ENCODE data around the gene SERINC5.
A peak's percentile ranks its signal among the peaks of the same experiment; 100 is the strongest.
"Not testable (repeated sequence)": the region's sequence is repeated elsewhere in the genome, so short reads cannot be mapped to it uniquely, and the experiment has no call there.

Gene SERINC5

DNA sequence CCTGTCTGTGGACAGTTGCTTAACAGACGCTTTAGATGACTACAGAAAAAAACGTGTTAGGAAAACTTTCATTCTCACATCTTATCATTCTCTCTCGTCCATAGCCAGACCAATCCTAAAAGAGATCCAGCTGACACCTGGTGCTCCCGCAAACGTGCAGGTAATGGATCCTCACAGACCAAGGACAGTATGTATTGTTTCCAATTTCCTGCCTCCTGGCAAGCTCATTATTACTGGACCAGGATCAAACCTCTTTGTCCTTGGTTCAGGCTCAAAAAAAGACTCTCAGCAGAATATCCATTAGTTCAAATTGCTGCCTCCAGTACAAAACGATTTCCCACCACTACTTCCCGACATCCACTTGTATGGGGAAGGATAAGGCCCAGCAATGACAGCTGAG is 62.4 kb downstream of the SERINC5 start:
- peak; percentile 16 for DNase-seq

DNA sequence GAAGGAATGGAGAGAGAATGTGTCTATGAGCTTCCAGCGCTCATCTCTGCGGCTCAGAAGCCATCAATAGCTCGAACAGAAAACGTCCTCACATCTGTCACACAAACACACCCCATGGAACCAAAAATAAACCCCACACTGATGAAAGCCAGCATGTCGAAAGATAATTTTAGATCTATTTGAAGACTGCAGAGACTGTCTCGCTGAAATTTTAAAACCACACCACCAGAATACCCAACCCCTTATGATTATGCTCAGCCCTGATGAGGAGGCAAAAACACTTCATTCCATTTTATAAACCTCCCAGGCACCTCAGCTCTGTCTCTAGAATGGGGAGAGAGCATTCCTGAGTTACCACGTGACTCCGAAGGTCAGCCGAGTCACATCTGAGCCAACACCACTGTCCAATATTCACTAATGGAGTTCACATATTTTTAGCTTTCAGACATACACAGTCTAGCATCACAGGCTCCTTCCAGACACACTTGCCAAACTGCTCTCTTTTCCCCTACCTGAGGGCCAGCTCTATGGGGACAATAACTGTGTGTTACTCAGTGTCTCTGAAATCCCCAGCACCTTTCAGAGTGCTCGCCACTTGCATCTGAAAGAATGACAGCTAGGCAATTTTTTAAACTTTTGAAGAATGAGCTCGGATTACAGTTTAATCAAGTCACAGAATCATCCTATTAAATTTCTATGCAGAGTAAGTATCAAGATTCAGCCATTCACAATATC is 63.2 kb downstream of the SERINC5 start:
- DNase-seq, result no peak

- no peak for DNase-seq
Measured at GRCh38 chr5:80191991-80192398, 63.9 kb downstream of the SERINC5 start.

GRCh38 chr5:80191397-80191796 is 64.5 kb downstream of the SERINC5 start:
- DNase-seq, result no peak

GRCh38 chr5:80190960-80191359 is 64.9 kb downstream of the SERINC5 start:
- DNase-seq, result no peak

DNA sequence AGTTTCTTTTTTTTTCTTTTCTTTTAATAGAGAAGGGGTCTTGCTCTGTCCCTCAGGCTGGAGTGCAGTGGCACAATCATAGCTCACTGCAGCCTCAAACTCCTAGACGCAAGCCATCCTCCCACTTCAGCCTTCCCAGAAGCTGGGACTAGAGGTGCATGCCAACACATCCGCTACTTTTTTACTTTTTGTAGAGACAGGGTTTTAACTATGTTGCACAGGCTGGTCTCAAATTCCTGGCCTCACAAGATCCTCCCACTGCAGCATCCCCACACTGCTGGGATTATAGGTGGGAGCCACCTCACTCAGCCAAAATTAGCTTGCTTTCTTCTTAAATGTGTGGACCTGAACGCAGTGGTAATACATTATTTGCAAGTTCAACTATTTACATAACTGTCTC is 66.1 kb downstream of the SERINC5 start:
- DNase-seq, result no peak

DNA sequence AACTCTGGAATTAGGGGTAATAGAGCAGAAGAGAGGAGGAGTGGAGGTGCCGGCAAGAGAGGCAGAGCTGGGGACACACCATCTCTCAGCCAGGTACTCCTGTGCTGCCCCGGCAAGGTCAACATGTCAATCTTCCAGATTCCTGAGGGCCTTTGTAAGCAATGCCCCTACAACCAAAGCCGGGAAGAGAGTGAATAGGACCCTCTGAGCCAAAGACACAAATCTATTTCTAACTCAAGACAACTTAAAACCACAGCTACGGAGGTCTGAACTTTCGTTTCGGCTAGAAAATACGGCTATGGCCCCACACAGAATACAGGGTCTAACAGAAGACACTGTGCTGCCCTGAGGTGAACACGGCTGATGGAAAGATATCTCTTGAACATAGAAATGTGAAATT is 66.6 kb downstream of the SERINC5 start:
- no peak for DNase-seq

DNA sequence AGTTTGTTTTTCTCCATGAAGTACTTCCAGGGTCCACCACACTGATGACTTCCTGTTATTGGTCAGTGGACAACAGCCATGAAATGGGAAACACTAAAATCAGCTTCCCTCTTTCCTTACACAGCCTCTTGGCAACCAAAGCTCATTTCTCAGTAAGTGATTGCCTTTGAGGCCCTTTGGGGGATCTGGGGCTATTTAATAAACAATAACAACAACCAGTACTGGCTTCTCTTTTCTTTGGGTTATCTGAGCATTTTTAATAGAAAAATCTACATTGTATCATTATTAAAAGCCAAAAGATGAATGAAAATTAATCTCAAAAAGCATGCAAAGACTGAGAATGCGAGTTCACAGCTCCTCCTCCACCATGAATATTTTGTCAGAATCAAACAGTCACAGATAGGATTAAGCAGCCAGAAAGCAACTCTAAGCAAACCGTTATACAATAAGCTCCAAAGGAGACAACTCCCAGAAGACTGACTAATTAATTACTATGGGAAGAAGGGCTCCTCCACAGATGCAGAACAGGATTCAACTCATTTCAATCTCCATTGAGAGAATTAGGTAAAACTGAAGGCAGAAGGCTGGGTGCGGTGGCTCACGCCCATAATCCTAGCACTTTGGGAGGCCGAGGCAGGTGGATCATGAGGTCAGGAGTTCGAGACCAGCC is 68.3 kb downstream of the SERINC5 start:
- DNase-seq, result no peak

GRCh38 chr5:80185535-80185934 is 70.3 kb downstream of the SERINC5 start:
- not testable (repeated sequence) for DNase-seq

GRCh38 chr5:80185095-80185494 is 70.8 kb downstream of the SERINC5 start:
- no peak for DNase-seq

DNA sequence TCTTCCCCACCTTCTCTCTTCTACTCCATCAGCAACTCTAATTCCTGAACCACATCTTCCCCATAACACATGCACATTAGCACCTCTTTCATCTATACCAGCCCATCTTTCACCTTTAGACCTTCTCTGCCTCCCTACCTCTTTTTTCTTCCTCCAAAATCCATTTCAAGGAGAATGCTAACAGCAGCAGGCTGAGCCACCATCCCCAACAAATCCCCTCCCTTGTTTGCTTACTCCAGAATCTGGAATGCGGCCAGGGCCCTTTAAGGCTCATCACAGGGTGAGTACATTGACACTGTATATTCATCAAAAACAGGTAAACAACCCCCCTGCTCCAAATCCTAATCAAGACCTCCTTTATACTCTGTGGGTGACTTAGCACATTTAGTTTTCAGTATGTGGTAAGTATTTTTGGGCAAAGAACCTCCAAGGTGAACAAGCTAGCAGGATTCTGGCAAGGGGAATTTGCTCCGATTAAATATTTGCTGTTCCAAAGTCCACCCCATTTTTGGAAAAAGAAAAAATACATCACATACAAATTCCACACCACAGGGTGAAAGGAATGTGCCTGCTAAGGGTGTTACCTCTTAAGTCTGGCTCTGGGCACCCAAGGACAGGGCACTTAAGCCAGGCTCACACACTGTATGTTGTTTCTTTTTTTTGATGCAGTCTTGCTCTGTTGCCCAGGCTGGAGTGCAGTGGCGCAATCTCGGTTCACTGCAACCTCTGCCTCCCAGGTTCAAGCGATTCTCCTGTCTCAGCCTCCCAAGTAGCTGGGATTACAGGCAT is 71.4 kb downstream of the SERINC5 start:
- DNase-seq, result peak; percentile 11

GRCh38 chr5:80183728-80184234 is 72.1 kb downstream of the SERINC5 start:
- DNase-seq, result not testable (repeated sequence)

GRCh38 chr5:80182809-80183580 is 72.9 kb downstream of the SERINC5 start:
- DNase-seq, result no peak

GRCh38 chr5:80181618-80182211 is 74.1 kb downstream of the SERINC5 start:
- peak; percentile 9 for DNase-seq

DNA sequence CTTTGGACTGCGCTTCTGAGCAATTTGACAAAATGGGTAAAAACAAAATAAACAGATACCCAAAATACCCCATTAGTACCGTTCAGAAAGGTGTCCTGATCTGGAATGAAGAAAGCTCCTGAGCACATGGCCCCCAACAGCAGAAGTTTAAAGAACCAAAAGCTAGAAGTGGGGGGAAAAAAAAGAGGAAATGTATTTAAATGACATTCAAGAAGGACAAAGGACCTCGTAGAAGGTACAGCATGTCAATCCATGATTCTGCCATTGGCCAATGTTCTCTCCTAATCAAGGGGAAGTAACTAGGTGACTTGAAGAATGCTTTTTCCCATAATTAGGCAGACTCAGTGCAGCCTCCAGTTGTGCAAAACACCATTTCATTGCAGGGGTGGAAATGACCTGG is 78.6 kb downstream of the SERINC5 start:
- DNase-seq, result no peak

DNA sequence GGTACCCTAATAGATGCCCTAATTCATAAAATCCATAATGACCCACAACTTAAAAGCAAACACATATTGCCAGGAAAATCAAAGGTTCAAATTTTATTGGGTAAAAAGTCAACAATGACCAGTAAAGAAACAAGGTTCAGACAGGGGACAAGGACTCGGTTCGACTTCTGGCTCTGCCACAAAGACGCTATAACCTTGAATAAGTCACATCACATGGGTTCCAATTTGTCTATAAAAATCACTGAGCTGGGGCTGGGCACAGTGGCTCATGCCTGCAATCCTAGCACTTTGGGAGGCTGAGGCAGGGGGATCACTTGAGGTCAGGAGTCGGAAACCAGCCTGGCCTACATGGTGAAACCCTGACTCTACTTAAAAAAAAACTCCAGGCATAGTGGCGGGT is 80.5 kb downstream of the SERINC5 start:
- DNase-seq, result no peak

DNA sequence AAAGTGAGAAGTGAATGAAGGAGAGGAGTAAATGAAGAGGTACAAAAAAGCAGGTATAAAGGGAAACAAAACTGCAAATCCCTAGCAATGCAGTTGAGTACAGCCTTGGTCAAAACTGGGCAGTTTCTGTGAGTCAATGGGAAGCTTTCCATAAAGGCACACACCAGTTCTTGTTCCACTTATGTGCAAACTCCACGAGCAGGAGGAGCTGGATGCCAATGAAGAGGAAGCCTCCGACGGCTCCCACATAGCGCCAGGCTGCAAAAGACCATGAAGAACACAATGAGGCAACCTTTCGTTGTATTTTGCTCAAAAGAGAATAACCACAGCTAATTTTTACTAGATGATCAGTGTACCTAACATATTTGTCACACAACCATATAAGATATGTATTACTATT is 81.1 kb downstream of the SERINC5 start:
- DNase-seq, result no peak

DNA sequence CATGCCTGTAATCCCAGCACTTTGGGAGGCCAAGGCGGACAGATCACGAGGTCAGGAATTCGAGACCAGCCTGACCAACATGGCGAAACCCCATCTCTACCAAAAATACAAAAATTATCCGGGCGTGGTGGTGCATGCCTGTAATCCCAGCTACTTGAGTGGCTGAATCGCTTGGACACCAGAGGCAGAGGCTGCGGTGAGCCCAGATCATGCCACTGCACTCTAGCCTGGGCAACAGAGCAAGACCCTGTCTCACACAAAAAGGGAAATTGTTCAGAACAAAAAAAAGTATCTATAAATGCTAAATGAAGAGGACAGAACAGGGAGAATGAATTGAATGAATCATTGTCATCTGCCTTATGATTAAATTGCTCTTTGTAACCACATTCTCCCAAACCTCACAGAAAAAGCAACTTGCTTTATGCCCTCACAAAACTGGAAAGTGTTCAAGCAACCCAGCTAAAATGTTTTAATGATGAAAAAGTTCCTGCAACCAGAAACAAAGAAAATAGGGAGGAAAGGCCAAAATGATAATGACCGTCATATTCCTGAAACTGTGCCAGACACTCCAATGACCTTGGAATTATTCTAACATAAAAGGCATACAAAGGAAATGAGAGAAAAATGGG is 83.7 kb downstream of the SERINC5 start:
- DNase-seq, result no peak

GRCh38 chr5:80170117-80170535 is 85.7 kb downstream of the SERINC5 start:
- no peak for DNase-seq

DNA sequence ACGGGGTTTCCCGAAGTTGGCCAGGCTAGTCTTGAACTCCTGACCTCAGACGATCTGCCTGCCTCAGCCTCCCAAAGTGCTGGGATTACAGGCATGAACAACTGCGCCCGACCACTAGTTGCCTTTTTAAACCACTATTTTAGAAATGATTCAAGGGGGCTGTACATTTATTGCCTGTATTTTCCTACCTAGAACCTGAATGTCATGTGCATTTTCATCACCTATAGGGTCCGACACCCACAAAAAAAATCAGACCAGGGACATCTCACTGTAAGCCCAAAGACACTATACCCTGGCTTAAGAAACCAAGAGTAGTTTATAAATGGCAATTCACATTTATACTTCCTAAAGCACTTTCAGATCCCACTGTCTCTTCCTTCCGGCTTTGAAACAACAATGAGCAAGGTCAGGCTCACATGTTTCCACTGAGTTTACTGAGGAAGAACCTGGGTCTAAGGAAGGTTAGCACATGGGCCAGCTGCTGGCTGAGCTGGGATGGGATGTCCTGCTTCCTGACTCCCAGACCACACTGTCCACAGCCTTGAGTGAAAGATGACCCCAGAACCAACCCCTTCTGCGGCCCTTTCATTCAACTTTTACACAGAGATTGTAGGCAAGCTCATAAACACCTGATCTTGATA is 87.3 kb downstream of the SERINC5 start:
- no peak for DNase-seq

GRCh38 chr5:80165452-80165851 is 90.4 kb downstream of the SERINC5 start:
- no peak for DNase-seq

Measured in NCI-H2107 (cell line).